SK-N-MC (cell line): Measurements from ENCODE around the gene TIMM50.
"Not testable (repeated sequence)": the region's sequence is repeated elsewhere in the genome, so short reads cannot be mapped to it uniquely, and the experiment has no call there.

Source experiments
- DNase-seq: peaks from one replicate; pipeline ENCODE4 v3.0.0-alpha.2; 2011; ENCODE audit warnings: low read depth, low spot score
- H3K27ac ChIP-seq: fragments of 200-600 bp; sonication (generic); 2 replicates; pipeline ENCODE4 v1.5.1; 2016; ENCODE audit warnings: mixed run types
- H3K36me3 ChIP-seq: fragments of 200-600 bp; sonication (generic); 2 replicates; pipeline ENCODE4 v1.6.1; 2017; ENCODE audit warnings: antibody characterized with exemption, low read length, mixed read lengths; ENCODE audit not compliant: insufficient read depth
- H3K4me3 ChIP-seq: fragments of 200-600 bp; sonication (generic); 2 replicates; pipeline ENCODE4 v1.5.1; 2016
- H3K9ac ChIP-seq: fragments of 200-600 bp; sonication (generic); 2 replicates; pipeline ENCODE4 v1.8.0; 2017; ENCODE audit warnings: mixed run types, mixed read lengths; ENCODE audit not compliant: insufficient read length
- H3K9me3 ChIP-seq: fragments of 200-600 bp; sonication (generic); 2 replicates; pipeline ENCODE4 v1.6.1; 2017; ENCODE audit warnings: low read depth, mild to moderate bottlenecking, antibody characterized with exemption, low read length, moderate library complexity, mixed read lengths
- EZH2 ChIP-seq: fragments of 200-600 bp; sonication (generic); IDR thresholded peaks from one replicate; pipeline ENCODE4 v1.6.1; 2017; ENCODE audit warnings: antibody characterized with exemption
- FOXP2 ChIP-seq: optimal IDR thresholded peaks from 2 replicates; pipeline ENCODE3; 2011; ENCODE audit warnings: mild to moderate bottlenecking, moderate library complexity; ENCODE audit not compliant: insufficient read depth; ENCODE audit errors: extremely low read length, control extremely low read depth
- POLR2AphosphoS5 ChIP-seq: IDR thresholded peaks from 2 replicates; pipeline ENCODE4 v1.6.1; 2012; ENCODE audit warnings: mild to moderate bottlenecking, low read depth, low read length, borderline replicate concordance

Gene TIMM50

DNA sequence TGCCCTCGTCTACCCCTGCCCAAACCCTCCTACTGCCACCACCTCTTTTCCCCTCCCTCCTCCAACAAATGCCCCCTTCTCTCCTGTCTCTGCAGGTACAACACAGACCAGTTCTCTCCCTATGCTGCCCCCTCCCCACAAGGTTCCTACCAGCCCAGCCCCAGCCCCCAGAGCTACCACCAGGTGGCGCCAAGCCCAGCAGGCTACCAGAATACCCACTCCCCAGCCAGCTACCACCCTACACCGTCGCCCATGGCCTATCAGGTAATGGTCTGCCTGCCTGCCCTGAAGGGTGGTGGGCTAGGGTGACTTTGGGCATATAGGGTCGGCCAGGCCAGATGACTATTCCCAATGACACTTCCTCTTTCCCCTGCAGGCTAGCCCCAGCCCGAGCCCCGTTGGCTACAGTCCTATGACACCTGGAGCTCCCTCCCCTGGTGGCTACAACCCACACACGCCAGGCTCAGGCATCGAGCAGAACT, 6.5 kb upstream of the TIMM50 start:
- Histone ChIP-seq H3K4me3 (no peak overlapping the region), H3K9ac (no peak overlapping the region), H3K36me3 (peaks cover 67% of the 10 kb centered on the region), H3K9me3 (no peaks in the 10 kb centered on the region), H3K27ac (no peak overlapping the region)
- DNase-seq, result no peak
- no peak for TF ChIP-seq FOXP2
- TF ChIP-seq POLR2AphosphoS5, result no peak

DNA sequence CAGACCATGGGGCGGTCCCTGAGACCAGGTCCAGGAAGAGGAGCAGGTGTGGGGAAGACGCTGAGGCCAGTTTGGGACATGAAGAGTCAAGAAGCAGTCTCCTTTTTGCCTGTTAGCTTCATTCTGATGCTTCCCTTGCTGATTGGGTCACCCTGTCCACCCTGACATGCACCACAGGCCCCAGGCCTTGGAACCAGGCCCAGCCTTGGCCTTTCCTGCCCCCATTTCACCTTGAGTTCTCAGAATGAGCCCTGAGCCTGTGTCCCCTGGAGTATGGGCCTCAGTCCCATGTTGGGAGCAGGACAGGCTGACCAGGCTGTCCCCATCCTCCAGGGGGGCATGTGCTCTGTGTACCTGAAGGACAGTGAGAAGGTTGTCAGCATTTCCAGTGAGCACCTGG, 4.9 kb upstream of the TIMM50 start:
- Histone ChIP-seq H3K9me3 (no peaks in the 10 kb centered on the region), H3K36me3 (peaks cover 52% of the 10 kb centered on the region)

DNA sequence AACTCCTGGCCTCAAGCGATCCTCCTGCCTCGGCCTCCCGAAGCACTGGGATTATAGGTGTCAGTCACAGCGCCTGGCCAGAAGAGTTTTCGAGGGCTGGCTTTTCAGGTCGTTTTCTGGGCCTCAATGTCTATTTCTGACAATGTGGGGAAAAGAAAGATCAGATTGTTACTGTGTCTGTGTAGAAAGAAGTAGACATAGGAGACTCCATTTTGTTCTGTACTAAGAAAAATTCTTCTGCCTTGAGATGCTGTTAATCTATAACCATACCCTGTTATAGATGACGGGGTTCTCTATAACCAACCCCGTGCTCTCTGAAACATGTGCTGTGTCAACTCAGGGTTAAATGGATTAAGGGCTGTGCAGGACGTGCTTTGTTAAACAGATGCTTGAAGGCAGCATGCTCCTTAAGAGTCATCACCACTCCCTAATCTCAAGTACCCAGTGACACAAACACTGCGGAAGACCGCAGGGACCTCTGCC, 1.3 kb upstream of the TIMM50 start:
- not testable (repeated sequence) for H3K27ac ChIP-seq, DNase-seq, H3K9me3 ChIP-seq, H3K9ac ChIP-seq, H3K4me3 ChIP-seq
- peaks cover 27% of the 10 kb centered on the region for H3K36me3 ChIP-seq

More for the DNA sequence above, 4.9 kb upstream of the TIMM50 start:
- no peak overlapping the region for H3K9ac ChIP-seq
- H3K27ac ChIP-seq, result no peak overlapping the region
- no peak overlapping the region for H3K4me3 ChIP-seq
- no peak for DNase-seq
- no peak for TF ChIP-seq POLR2AphosphoS5
- no peak for TF ChIP-seq FOXP2
- TF ChIP-seq EZH2, result no peak

DNA sequence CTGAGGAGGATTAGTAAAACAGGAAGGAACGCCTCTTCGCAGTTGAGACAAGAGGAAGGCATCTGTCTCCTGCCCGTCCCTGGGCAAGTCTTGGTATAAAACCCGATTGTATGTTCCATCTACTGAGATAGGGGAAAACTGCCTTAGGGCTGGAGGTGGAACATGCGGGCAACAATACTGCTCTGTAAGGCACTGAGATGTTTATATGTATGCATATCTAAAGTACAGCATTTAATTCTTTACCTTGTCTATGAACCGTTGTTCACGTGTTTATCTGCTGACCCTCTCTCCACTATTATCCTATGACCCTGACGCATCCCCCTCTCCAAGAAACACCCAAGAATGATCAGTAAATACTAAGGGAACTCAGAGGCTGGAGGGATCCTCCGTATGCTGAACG, 722 bp upstream of the TIMM50 start:
- no peak for DNase-seq
- H3K27ac ChIP-seq, result peak overlapping the region; percentile 81
- no peaks in the 10 kb centered on the region for H3K9me3 ChIP-seq
- H3K9ac ChIP-seq, result peak overlapping the region; percentile 100
- TF ChIP-seq POLR2AphosphoS5 (no peak), EZH2 (no peak), FOXP2 (no peak)
- peaks cover 22% of the 10 kb centered on the region; the same call in 1 of the 2 replicates for H3K36me3 ChIP-seq
- H3K4me3 ChIP-seq, result peak overlapping the region; percentile 97

DNA sequence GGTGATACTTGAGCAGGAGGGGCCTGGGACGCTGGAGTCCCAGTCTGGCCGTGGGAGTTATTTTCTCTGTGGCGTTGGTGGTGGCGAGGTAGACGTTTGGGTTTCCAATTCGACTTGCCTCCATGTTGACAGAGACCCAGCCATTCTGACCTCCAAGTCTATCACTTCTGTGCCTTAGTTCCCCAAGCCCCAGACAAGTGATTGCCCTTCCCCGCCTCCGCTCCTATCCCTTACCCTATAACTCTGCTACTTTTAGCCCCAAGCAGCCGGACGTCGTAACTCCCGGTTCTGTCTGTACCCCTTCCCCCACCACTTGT, 549 bp downstream of the TIMM50 start:
- H3K4me3 ChIP-seq, result peak overlapping the region; percentile 97
- peak overlapping the region; percentile 100 for H3K9ac ChIP-seq
- peak overlapping the region; percentile 87 for H3K27ac ChIP-seq
- TF ChIP-seq POLR2AphosphoS5, result no peak
- no peak for TF ChIP-seq EZH2
- no peak for TF ChIP-seq FOXP2
- DNase-seq, result no peak
- peaks cover 22% of the 10 kb centered on the region; the same call in 1 of the 2 replicates for H3K36me3 ChIP-seq
- H3K9me3 ChIP-seq, result no peaks in the 10 kb centered on the region

DNA sequence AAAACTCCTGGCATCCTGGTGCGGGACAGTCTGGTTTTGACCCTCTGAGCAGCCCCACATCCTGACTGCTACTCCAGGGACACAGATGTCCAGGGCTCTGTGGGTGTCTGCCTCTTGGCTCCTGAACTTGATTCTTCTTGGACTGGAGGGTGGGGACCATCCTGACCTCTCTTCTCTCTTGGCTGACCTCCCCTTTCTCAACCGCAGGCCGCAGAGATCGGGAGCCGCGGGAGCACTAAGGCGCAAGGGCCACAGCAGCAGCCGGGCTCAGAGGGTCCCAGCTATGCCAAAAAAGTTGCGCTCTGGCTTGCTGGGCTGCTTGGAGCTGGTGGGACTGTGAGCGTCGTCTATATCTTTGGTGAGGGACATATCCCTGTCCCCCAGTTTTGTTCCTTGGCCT, 1.0 kb downstream of the TIMM50 start:
- Histone ChIP-seq H3K36me3 (peaks cover 24% of the 10 kb centered on the region; the same call in 1 of the 2 replicates), H3K27ac (no peak overlapping the region), H3K9ac (peak overlapping the region; percentile 100), H3K9me3 (no peaks in the 10 kb centered on the region), H3K4me3 (peak overlapping the region; percentile 97)
- TF ChIP-seq POLR2AphosphoS5 (no peak), EZH2 (no peak), FOXP2 (no peak)
- DNase-seq, result no peak

DNA sequence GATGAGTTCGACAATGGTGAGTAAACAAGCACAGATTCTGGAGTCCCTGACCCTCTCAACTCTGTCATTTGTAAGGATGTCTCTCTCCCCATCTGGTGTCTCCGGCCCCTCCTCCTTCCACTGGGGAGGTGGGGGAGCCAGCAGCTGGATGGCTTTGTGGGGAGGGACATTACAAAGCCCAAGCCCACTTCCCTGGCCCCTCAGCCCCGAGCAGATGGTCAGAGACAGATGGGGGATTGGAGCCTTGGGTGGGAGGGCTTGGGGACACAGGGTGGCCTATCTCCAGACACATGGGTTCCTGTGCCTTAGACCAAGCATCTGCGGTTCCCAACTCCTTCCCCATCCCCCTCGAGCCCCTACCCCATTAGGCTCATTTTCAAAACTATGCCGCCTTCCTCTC, 2.5 kb downstream of the TIMM50 start:
- H3K9me3 ChIP-seq, result no peaks in the 10 kb centered on the region
- H3K36me3 ChIP-seq, result peaks cover 33% of the 10 kb centered on the region; the same call in 1 of the 2 replicates
- no peak for DNase-seq

DNA sequence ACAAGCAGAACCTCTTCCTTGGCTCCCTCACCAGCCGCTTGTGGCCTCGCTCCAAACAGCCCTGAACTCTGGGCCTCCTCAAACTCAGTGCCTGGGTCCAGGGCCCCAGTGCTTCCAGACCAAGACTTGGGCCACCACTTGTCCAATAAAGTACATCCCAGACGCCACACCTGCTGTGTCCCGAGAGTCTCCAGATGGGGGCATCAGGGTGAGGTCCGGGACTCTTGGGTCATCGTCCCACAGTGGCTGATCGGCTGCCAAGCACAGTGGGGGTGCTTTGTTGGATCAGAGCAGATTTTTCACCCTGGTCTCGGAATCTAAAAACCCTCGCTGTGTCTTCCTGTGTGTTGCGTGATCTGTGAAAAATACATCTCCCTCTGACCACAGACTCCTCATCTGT, 9.1 kb downstream of the TIMM50 start:
- H3K36me3 ChIP-seq, result peaks cover 46% of the 10 kb centered on the region; the same call in 1 of the 2 replicates
- H3K9me3 ChIP-seq, result no peaks in the 10 kb centered on the region
- TF ChIP-seq FOXP2 (no peak), POLR2AphosphoS5 (no peak), EZH2 (no peak)
- no peak overlapping the region for H3K9ac ChIP-seq
- H3K4me3 ChIP-seq, result no peak overlapping the region
- no peak for DNase-seq
- H3K27ac ChIP-seq, result no peak overlapping the region

More for the DNA sequence above, 2.5 kb downstream of the TIMM50 start:
- TF ChIP-seq POLR2AphosphoS5 (no peak), FOXP2 (no peak), EZH2 (no peak)
- Histone ChIP-seq H3K9ac (no peak overlapping the region), H3K27ac (no peak overlapping the region), H3K4me3 (no peak overlapping the region)

DNA sequence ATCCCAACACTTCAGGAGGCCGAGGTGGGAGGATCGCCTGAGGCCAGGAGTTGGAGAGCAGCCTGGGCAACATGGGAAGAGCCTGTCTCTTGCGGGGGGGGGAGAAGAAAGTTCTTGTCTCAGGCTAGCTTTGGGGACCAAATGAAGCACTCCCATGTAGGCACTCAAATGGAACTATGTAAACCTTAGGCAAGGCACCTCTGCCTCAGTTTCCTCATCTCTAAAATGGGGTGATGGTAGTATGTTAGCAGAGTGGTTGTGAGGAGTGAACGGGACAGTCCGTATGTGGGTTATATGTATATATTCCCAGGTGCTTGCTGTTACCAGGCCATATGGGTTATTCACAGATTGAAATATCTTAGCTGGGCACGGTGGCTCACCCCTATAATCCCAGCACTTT, 11.6 kb downstream of the TIMM50 start:
- DNase-seq, result no peak
- Histone ChIP-seq H3K9me3 (no peaks in the 10 kb centered on the region), H3K9ac (no peak overlapping the region), H3K4me3 (no peak overlapping the region), H3K36me3 (peaks cover 28% of the 10 kb centered on the region; the same call in 1 of the 2 replicates), H3K27ac (no peak overlapping the region)
- no peak for TF ChIP-seq EZH2

DNA sequence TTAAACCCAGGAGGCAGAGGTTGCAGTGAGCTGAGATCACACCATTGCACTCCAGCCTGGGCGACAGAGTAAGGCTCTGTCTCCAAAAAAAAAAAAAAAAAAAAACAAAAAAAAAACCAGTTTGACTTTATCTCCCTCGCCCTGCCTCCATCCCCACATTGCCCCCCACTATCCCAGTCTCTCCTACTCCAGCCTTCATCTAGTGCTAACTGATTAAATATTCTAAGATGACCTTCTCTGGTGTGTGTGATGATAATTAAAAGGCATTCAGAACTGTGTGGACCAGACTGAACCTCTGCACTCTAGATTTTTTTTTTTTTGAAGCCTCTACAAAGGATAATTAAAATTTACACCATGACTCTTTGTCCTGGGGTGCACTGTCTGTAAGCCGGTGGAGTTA, 12.2 kb downstream of the TIMM50 start:
- Histone ChIP-seq H3K4me3 (no peak overlapping the region), H3K27ac (no peak overlapping the region; the same call in 1 of the 2 replicates), H3K9me3 (no peaks in the 10 kb centered on the region), H3K9ac (no peak overlapping the region), H3K36me3 (peaks cover 27% of the 10 kb centered on the region; the same call in 1 of the 2 replicates)
- TF ChIP-seq FOXP2, result no peak
- TF ChIP-seq POLR2AphosphoS5, result no peak
- TF ChIP-seq EZH2, result no peak
- DNase-seq, result no peak
